GM18520 (cell line): ENCODE results near the gene AGER.
"Not testable (repeated sequence)": the region's sequence is repeated elsewhere in the genome, so short reads cannot be mapped to it uniquely, and the experiment has no call there.

Experiments used
- ATAC-seq: cut with Tn5 transposase; IDR thresholded peaks from one replicate; pipeline ENCODE4 v1.9.1; 2021; ENCODE audit not compliant: unreplicated experiment

The AGER gene

DNA sequence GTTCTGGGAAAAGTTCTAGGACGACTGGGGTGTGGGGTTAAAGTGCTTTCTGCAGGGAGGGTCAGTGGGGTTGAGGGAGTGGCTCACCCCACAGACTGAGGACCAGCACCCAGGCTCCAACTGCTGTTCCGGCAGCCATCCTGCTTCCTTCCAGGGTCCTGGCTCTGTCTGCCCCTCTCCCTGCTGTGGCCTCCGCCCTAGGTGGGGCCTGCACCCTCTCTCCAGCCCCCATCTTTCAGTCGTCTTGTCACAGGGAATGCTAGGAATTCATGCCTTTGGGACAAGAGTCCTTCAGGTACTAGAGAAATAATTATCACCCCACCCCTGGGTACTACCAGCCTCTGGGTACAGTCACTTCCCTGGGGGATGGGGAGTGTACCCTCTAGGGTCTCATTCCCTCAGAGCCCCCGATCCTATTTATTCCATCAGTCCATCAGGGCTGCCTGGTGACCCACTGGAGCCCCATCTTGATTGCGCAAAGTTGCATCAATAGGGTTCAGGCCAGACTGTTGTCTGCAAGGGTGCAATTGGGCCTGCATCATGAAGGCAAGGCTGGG is at the start of gene AGER:
Gene AGER (minus strand): TSS at position 170 of the 557 bp plus-strand sequence. CDS start 31 bp downstream, at position 139.
- ATAC-seq = no peak

DNA sequence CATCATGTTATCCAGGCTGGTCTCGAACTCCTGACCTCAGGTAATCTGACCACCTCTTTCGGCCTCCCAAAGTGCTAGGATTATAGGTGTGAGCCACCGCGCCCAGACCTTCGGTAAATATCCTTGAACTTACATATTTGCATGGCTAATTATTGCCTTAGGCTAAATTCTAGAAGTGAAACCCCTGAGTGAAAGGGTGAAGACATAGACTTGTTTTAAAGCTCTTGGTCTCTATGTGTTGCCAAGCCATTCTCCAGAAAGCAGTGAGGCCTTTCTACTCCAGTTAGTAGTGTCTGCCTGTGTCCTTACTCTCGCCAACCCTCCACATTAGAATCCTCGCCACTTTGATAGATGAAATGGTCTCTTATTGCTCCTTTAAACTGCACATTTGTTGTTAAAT is 42.4 kb upstream of the AGER start:
- no peak for ATAC-seq

DNA sequence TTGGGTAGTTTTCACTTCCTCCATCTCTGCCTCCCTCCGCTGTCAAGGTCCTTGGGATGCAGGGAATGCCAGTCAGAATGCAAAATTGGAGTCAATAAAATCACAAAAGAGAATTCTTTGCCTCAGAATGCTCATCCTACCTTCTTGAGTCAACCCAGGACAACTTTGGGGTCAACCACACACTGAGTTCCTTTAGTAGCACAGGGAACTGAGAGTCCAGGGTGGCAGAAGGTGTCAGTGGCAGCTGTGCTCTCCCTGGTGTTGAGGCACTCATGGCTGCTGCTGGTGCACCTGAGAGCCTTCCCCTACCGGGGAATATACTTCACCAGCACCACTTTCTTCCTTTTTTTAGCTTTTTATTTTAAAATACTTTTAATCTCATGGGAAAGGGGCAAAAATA is 40.6 kb upstream of the AGER start:
- peak; percentile 58 for ATAC-seq

DNA sequence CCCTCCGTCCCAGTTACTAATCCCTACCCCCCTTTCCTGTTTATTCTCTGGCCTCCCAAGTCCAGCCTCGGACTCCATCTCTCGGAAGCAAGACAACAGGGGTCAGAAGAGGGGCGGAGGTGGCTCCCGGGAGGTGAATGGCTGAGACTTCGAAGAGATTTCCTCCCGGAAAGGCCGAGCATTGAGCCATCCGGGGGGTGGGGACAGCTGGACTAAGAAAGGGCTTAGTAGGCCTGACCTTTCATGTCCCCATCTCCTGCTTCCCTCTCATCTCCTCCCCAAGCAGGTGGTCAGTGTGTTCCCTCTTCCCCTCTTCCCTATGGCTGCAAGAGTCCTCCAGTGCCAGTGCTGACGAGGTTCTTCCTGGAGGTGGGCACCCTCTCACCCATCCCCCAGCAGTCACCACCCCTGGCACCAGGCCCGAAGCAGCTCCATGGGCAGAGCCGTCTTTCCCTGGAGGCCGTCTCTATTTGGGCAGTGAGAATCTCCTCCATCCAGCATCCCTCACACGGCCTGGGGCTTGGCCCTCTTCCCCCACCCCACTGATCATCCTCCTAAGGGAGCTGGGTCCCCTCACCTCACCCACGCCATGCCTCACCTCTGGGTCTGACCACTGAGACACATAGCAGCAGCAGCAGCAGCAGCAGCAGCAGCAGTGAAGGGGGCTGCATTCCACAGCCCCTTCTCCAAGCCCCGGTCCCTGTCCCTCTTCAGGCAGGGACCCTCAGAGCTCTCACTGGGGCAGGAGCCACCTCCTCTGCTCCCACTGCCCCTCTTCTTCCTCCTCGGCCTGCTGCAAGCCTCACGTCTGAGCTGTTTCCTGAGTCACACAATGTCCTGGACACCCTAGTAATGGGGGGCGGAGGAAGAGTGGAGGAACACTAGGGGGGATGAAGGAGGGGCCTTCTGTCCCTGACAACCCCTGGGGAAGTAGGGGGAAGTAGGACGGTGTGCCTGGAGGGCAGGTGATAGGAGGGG is 39.5 kb upstream of the AGER start, which contains the start of gene NOTCH4:
Gene NOTCH4 (minus strand): TSS at position 810 of the 978 bp plus-strand sequence. CDS start 139 bp downstream, at position 671.
- no peak for ATAC-seq

DNA sequence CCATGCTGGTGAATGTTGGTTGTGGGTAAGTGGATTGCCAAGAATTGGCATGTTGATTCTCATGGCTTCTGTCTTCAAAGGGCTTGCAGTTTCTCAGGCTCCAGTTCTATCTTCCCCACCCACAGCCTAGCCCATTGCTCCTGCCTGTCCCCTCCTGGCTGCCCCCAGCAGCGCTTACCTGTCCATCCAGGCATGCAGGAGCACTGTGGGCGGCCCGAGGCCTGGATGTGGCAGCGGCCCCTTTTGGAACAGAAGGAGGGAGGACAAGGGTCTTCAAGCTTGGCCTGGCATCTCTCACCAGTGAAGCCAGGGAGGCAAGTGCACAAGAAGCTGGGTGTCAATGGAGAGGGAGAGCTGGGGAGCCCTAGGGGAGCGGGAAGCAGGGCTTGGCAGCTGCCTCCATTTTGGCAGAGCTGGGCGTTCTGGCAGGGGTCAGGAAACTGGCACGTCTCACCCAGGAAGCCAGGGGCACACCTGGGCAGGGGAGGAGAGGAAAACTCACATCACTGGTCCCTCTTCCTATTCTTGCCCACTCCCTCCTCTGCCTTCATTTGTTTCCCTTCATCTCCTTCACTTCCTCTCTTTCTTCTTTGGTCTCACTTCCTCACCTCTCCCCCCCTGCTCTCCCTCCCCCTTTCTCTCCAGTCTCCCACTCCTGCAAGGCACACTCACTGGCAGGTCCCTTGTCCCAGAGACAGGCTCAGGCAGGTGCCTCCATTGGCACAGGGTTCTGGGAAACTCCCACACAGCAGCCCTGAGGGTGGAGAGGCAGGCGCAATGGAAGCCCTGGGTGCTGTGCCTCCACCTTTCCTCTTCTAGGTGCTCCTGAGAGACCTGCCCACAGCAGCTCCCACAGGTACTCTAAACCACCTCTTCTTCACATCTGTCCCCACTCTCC is 38.5 kb upstream of the AGER start:
- ATAC-seq = no peak

DNA sequence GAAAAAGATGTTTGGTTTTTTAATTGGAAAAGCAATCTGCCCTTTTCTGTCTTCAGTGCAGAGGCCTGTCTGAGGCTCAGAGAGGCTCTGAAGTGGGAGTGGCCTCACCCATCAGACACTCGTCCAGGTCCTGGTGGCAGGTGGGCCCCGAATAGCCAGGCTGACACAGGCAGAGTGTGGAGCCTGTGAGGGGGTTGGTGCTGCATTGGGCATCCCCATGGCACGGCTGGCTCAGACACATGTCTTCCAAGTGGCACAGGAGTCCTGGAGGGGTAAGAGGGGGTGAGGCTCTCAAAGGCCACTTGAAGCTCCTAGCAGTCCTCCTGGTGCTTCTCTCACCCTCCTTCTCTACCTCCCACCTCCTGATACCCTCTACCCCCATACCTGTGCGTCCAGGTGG is 36.0 kb upstream of the AGER start:
- no peak for ATAC-seq

DNA sequence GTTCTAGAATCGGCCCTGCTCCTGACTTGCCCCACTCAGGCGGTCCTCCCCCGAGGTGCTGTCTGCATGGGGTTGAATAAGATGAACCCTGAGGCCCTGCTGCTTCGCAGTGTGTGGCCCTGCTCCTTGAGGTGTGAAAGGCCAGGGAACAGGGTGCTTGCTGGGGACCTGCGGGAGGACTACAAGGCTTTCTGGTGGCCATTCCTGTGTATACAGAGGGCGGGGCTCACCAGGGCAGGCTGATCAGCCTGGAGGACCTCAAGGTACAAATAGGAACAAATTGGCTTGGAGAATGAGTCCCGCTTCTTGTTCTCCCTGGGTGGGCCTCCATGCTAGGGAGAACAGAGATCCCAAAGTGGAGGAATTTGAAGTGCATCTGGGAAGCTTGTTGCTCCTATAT is 34.1 kb upstream of the AGER start:
- ATAC-seq = no peak

DNA sequence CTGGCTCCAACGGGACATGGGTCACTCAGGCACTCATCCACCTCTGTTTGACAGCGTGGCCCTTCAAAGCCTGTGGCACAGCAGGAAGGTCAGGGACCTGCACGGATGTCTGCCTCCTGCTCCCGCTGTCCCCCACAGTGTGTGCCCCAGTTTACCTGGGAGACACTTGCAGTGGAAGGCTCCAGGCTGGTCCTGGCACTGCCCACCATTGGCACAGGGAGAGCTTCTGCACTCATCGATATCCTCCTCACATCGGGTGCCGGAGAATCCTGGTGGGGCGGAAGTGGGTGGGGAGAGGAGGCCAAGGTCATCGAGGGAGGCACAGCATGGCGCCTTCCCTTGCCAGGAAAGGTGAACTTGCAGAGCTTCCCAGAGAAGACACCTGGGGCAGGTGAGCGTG is 32.9 kb upstream of the AGER start:
- ATAC-seq = no peak

DNA sequence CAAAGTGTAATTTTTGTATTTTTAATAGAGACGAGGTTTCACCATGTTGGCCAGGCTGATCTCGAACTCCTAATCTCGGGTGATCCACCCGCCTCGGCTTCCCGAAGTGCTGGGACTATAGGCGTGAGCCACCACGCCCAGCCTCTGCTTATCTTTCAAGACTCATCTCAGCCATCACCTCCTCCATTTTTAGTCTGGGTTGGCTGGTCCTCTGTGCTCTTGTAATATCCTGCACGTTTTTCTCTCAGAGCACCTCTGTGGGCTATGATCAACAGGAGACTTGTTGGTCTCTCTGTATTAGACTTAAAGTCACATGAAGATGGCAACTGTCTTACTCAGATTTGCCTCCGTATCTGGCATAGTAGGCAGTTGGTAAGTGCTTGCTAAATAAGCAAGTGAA is 32.2 kb upstream of the AGER start:
- no peak for ATAC-seq

DNA sequence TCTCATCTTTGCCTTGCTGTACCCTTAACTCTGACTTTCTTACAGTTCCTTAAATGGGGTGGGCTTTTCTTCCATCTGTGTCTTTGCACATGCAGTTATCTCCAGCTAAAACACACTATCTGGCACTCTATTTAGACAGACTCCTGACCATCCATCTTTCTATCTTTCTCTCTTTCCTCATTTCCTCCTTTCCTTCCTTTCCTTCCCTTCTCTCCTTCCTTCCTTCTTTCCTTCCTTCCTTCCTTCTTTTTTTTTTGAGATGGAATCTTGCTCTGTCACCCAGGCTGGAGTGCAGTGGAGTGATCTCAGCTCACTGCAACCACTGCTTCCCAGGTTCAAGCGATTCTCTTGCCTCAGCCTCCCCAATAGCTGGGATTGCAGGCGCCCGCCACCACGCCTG is 31.6 kb upstream of the AGER start:
- ATAC-seq = no peak

DNA sequence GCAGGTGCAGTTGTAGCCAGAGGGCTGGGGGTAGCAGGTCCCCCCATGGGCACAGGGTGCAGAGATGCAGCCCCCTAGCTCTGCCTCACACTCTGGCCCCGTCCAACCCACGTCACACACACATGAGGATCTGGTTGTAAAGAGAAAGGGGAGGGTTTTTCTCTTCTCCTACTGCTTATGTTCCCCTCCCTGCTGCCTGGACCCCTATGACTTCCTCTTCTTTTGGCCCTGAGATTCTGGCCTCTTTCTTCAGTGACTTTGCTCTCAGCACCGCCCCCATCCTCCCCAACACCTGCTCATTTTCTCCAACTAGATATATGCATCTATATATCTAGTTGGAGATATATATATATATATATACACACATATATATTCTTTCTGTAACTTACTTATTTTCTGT is 30.1 kb upstream of the AGER start:
- no peak for ATAC-seq

DNA sequence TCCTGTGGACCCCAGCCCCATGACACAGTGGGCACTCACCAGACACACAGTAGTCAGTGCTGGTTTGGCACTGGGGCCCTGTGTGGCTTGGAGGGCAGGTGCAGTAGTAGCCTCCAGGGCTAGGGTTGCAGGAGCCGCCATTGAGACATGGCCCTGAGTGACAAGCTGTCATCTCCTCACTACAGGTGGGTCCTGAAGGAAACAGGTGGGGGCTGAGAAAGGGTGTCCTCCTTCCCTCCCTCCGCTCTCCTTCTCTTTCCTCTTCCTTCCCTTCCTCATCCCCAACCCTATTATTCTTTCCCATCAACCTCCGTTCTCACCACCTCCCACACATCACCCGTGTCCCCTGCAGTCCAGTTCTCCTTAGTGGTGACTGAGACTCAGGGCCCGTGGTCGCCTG is 29.6 kb upstream of the AGER start:
- no peak for ATAC-seq

DNA sequence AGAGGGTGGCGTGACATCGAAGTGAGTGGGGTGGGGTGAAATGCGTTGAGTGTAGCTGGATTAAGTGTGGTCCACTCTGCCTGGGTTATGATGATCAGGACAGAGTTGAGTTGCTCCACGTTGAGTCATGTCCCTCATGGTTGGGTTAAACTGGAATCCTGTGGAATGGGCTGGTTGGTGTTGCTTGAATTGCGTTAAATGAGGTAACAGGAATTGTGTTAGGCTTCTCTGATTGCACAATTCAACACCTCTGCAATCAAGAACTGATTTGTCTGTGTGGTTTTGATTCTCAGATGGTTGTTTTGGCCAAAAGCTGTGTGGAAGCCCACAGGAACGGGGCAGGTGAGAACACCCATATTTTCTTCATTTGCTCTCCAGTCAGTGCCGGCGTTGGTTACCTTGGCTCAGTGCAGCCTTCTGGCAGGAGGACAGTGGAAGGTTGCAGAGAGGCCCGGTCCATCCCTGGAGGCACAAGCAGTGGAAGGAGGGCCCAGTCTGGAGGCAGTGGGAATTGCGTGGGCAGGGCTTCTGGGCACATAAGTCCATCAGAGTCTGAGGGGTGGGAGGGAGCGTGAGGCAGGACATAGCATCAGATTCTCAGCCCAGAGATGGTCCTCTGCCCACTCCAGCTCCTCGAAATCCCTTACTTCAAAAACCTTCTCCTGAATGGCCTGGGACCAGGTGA is 28.2 kb upstream of the AGER start:
- ATAC-seq = no peak

DNA sequence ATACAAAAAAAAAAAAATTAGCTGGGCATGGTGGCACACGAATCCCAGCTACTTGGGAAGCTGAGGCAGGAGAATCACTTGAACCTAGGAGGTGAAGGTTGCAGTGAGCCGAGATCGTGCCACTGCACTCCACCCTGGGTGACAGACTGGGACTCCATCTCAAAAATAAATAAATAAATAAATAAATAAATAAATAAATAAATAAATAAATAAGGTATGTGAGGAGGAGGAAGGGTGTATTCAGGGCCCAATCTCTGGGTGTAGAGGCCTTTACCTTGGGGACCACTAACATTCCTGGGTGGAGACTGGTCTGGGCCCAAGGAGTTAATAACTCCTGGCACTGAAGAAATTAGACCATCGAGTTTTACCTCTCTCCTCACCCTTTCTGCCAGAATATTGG is 27.4 kb upstream of the AGER start:
- not testable (repeated sequence) for ATAC-seq

DNA sequence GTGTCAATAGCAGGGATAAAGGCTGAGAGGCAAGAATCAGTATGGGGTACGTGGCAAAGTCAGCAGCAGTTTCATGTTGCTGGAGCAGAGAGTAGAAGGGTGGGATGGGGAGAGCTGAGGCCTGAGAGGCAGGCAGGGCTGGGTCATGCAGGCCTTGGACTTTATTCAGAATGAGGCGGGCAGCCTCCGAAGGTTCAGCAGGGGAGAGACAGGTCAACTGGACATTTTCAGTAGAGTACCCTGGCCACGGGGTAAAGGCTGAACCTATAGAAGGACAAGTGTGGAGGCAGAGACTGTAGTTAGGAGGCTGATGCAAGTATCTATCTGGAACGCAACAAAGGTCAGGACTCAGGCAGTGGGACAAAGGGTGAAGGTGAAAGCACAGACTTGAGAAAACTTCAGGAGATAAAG is 26.1 kb upstream of the AGER start:
- ATAC-seq = no peak

DNA sequence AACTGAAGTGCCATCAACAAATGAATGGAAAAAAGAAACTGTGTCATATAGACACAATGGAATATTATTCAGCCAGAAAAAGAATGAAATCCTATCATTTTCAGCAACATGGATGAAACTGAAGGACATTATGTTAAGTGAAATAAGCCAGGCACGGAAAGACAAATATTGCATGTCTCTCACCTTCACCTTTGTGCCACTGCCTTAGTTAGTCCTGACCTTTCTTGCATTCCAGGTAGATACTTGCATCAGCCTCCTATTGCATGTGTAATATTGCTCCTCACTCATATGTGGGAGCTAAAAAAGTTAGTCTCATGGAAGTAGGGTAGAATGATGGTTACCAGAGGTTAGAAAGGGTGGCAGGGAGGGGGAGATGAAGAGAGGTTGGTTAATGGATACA is 24.9 kb upstream of the AGER start:
- ATAC-seq = no peak

DNA sequence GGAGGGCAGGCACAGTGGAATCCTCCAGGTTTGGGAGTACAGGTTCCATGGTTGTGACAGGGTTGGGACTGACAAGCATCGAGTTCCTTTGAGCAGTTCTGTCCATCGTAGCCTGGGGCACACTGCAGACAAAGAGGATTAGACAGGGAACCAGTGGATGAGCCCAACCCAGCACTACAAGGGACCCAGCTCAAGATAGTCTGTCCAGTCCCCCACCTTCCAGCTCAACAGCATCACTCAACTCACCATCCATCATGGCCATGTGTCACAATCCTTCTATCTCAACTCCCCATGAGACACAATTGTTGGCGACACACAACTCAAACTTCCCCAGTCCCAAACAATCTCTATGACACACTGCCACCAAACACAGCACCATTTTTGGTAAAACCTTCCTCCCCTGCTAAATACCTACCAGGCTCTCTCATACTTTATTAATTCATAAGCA is 20.2 kb upstream of the AGER start:
- no peak for ATAC-seq

DNA sequence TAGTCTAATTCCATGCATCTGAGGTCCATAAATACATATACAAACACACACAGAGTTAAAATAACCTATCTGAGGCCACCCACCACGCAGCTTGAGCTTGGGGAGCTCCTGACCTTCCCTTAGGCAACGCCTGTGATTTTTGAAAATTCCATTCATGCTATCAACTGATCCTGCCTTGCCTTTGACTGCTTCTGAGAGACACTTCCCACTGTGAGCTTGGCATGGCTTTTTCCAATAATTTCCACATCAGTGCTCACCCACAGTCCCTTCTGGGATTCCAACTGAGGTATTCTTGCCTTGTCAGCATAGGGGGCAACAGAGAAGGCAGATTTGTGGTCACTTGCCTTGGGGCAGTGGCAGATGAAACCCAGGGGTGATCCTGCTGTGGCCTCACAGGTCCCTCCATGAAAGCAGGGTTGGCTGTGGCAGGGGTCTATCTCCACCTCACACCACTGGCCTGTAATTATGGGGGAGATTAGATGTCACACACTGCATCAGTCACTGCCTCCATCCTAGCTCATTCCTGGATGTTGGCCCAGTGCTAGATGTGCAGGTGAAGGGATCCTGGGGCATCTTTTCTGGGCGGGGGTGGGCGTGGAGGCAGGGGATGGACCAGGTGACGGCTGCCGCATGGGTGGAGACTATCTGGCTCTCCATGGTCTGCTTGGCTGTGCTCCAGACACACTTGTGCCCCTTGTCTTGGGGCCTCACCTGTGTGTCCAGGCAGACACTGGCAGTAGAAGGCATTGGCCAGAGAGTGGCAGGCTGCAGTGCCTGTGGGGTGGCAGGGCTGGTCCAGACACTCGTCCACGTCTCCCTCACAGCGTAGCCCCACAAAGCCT is 19.6 kb upstream of the AGER start:
- no peak for ATAC-seq

DNA sequence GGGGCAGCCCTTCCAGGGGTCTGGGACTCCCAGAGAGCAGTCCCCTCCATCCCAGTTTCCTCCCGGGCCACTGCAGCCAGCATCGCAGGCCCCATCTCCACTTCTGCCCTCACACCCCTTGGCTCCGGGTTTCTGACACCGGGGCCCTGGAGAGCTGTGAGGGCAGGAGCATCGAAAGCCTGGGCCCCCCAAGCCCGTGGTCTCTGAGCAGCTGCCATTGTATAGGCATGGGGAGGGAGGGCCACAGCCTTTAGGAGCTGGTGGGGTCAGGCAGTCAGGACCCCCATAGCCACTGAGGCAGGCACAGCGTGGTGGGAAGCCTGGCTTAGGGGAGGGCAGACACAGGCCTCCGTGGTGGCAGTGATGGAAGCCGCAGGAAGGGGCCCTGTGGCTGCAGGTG is 18.1 kb upstream of the AGER start:
- no peak for ATAC-seq
